ENCODE measurements around the gene NRG2. TPM values are rescaled to one million over a fixed set of nuclear protein-coding genes. Genes with fewer than 3 reads are reported as not detected.
A peak's percentile ranks its signal among the peaks of the same experiment; 100 is the strongest.

Gene NRG2
- total and polyA plus RNA-seq, 10 donors: 0.83 to 7.7 (median 4.4) TPM

- Histone ChIP-seq H3K4me1 (peaks cover 0 to 7% (median 0%) of the 10 kb centered on the region in 6 donors), H3K27ac (no peak overlapping the region), H3K9me3 (no peaks in the 10 kb centered on the region), H3K27me3 (replicated peaks in 1 of 7) (peaks cover 0 to 25% (median 0%) of the 10 kb centered on the region in 7 donors), H3K4me3 (no peak overlapping the region), H3K36me3 (no peaks in the 10 kb centered on the region)
- 89 to 100% (median 93%) methylated on average over 1 of the region's 1 CpG for WGBS, 5 donors
- TF ChIP-seq POLR2A (IDR thresholded peaks at IDR 0.05) (no peak), POLR2AphosphoS5 (IDR thresholded peaks at IDR 0.05) (no peak)
- TF ChIP-seq, protein P1, sequence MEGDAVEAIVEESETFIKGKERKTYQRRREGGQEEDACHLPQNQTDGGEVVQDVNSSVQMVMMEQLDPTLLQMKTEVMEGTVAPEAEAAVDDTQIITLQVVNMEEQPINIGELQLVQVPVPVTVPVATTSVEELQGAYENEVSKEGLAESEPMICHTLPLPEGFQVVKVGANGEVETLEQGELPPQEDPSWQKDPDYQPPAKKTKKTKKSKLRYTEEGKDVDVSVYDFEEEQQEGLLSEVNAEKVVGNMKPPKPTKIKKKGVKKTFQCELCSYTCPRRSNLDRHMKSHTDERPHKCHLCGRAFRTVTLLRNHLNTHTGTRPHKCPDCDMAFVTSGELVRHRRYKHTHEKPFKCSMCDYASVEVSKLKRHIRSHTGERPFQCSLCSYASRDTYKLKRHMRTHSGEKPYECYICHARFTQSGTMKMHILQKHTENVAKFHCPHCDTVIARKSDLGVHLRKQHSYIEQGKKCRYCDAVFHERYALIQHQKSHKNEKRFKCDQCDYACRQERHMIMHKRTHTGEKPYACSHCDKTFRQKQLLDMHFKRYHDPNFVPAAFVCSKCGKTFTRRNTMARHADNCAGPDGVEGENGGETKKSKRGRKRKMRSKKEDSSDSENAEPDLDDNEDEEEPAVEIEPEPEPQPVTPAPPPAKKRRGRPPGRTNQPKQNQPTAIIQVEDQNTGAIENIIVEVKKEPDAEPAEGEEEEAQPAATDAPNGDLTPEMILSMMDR (IDR thresholded peaks at IDR 0.05 in 8 of 11, conservative IDR thresholded peaks at IDR 0.05 in 3 of 11): no peak
- DNase-seq: no peak
- intact Hi-C loops (cut with DNase I; ENCODE audit: low total_unique reads): no loop called here
These were observed 47.2 kb downstream of the NRG2 start for GRCh38 chr5:139995929-139996328.

GRCh38 chr5:139994234-139994633 lies 48.9 kb downstream of the NRG2 start:
- WGBS, 5 donors: 77 to 91% (median 86%) methylated on average over 1 of the region's 1 CpG
- H3K4me1 ChIP-seq: no peaks in the 10 kb centered on the region
- H3K36me3 ChIP-seq: no peaks in the 10 kb centered on the region
- no peak overlapping the region for H3K27ac ChIP-seq
- no peaks in the 10 kb centered on the region for H3K9me3 ChIP-seq
- no peak for DNase-seq
- H3K4me3 ChIP-seq: no peak overlapping the region
- H3K27me3 ChIP-seq (replicated peaks in 1 of 7): peaks cover 0 to 17% (median 0%) of the 10 kb centered on the region in 7 donors
- TF ChIP-seq POLR2AphosphoS5 (IDR thresholded peaks at IDR 0.05): no peak
- no peak for TF ChIP-seq POLR2A (IDR thresholded peaks at IDR 0.05)
- TF ChIP-seq, protein P1 (IDR thresholded peaks at IDR 0.05 in 8 of 11, conservative IDR thresholded peaks at IDR 0.05 in 3 of 11): no peak
- intact Hi-C loops (cut with DNase I; ENCODE audit: low total_unique reads): no loop called here

DNA sequence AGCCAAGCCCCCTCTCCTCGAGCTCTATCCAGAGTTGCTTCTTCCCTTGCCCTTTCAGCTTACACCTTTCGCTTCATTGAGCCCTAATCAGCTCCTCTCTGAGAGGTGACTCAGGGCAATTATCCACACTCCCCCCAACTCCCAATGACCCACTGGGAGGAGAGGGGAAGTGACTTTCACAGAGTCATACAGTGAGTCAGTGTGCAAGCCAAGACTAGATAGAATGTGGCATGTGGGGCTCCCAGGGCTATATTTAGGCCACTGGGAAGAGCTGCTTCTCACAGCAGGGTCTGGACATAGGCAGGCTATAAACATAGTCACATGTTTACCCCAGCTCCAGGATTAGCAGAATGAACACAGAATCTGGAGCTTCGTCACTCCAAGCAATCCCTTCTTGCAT lies 57.4 kb downstream of the NRG2 start:
- TF ChIP-seq POLR2A (IDR thresholded peaks at IDR 0.05): no peak
- no peak for TF ChIP-seq POLR2AphosphoS5 (IDR thresholded peaks at IDR 0.05)
- TF ChIP-seq, protein P1 (IDR thresholded peaks at IDR 0.05 in 8 of 11, conservative IDR thresholded peaks at IDR 0.05 in 3 of 11): no peak
- intact Hi-C loops (cut with DNase I; ENCODE audit: low total_unique reads): no loop called here
- no peak for DNase-seq
- Histone ChIP-seq H3K9me3 (no peaks in the 10 kb centered on the region), H3K36me3 (no peaks in the 10 kb centered on the region), H3K27me3 (replicated peaks in 1 of 7) (peaks cover 0 to 15% (median 0%) of the 10 kb centered on the region in 7 donors), H3K4me3 (no peak overlapping the region), H3K4me1 (peaks cover 0 to 19% (median 9%) of the 10 kb centered on the region in 6 donors), H3K27ac (peak overlapping the region in 4 of 8 donors; percentile 29 to 48 (median 45))
- 57 to 73% (median 64%) methylated on average over 3 of the region's 3 CpGs for WGBS, 5 donors

- TF ChIP-seq POLR2AphosphoS5 (IDR thresholded peaks at IDR 0.05): no peak
- TF ChIP-seq POLR2A (IDR thresholded peaks at IDR 0.05): no peak
- TF ChIP-seq, protein P1 (IDR thresholded peaks at IDR 0.05 in 8 of 11, conservative IDR thresholded peaks at IDR 0.05 in 3 of 11): no peak
- Histone ChIP-seq H3K9me3 (no peaks in the 10 kb centered on the region), H3K36me3 (no peaks in the 10 kb centered on the region), H3K4me3 (no peak overlapping the region), H3K27ac (peak overlapping the region in 4 of 8 donors; percentile 29 to 48 (median 45)), H3K27me3 (replicated peaks in 1 of 7) (peaks cover 0 to 14% (median 0%) of the 10 kb centered on the region in 7 donors), H3K4me1 (peaks cover 0 to 19% (median 9%) of the 10 kb centered on the region in 6 donors)
- WGBS, 5 donors: 27 to 37% (median 31%) methylated on average over 5 of the region's 5 CpGs
- intact Hi-C loops (cut with DNase I; ENCODE audit: low total_unique reads): no loop called here
- no peak for DNase-seq
These were observed 57.8 kb downstream of the NRG2 start for GRCh38 chr5:139985290-139985689.
